Measurements from ENCODE around the gene PAX7.

The PAX7 gene

GRCh38 chr1:18711003-18711402 lies 80.4 kb downstream of the PAX7 start:
- no peak for DNase-seq

- DNase-seq, result no peak
Measured at GRCh38 chr1:18711536-18712251, 81.0 kb downstream of the PAX7 start.

GRCh38 chr1:18712252-18712600 lies 81.6 kb downstream of the PAX7 start:
- DNase-seq, result no peak

DNA sequence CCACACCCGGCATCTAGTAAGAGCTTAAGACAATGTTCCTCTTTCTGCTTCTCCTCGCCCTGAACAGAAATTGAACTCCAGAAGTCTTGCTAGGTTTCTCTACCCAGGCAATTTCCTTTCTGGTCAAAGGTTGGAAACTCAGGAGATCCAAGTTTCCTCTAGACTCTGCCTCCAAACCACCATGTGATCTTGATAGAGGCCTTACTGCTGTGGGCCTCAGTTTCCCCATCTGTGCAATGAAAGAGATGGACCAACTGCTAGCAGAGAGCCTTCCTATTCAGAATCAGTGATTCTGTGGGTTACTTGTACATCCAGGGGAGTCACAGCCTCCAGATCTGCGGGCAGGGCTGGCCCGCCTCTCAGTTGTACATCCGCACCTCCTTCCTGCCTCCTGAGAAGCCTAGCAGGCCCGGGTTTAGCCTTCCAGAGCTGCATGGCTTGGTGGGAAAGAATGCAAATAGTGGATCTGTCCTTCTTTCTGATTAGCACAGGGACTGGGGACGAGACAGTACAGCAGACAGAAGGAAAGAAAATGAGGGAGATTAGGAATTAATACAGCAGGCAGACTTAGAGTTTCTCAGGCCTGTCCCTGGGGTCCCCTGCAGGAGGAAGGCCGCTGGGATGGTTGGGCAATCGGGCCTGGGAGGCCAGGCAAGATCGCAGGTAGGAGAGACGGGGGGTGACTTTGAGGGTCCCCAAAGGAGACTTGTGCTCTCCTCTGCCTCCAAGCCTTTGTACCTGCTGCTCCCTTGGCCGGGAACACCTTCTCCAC lies 83.9 kb downstream of the PAX7 start:
- no peak for DNase-seq

GRCh38 chr1:18716112-18716784 lies 85.6 kb downstream of the PAX7 start:
- no peak for DNase-seq

DNA sequence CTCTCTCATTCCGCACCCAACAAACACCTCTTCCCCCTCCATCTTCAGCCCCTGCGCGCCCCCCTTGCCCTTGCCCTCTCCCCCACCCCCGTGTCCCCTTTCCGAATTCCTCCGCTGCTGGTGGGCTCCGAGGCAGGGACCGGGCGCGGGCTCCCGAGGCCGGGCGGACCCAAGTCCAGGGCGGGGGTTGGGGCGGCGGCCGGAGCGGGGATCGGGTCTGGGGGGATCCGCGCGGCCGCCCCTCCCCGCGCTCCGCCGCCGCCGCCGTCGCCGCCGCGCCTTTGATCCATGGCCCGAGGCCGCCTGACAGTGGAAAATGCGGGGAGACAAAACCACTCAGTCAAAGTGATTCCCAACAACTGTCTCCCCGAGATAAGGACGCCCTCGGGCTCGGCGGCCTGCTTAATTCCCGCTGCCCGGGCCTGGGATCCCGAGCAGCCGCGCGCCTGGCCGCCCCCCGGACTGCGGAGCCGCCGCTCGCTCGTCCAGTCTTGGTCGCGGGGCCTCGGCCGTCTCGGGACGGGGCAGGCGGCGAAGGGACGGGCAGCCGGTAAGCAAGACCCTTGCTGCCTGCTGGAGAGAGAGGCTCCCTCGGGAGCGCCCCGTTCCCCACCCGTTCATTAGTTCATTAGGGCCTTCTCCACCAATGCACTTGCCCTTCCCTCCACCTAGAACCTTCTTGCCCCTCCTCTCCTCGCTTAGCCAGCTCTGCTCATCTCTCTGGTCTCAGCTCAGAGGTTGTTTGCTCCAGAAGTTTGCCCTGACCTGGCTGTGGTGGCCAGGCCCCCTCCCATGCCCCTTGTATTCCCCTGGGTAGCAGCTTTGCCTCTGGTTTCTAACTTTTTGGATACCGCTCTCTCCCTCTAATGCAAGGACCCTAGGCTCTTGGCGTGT lies 86.4 kb downstream of the PAX7 start:
- DNase-seq, result no peak

- no peak for DNase-seq
Measured at GRCh38 chr1:18719786-18720451, 89.3 kb downstream of the PAX7 start.

- DNase-seq, result no peak
Measured at GRCh38 chr1:18721041-18721440, 90.4 kb downstream of the PAX7 start.

- no peak for DNase-seq
Measured at GRCh38 chr1:18721776-18722175, 91.1 kb downstream of the PAX7 start.

DNA sequence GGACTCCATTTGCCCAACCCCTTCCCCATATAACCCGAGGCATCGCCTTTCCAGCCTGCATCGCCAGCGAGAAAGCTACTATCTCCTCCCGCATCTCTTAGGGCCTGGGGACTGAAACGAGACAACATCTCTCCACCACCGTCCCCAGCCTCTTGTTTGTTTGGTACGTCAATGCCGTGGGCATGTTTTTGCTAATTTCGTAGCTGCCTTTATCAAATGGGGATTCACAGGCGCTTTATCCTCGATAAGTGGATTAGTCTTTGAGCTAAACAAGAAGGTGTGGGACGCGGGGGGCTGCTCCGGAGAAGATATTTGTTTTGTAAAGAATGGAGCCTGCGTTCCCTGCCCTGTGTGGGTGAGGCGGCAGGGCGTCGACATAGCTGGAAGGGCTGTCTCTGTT lies 91.6 kb downstream of the PAX7 start:
- no peak for DNase-seq

GRCh38 chr1:18723206-18723605 lies 92.6 kb downstream of the PAX7 start:
- DNase-seq, result no peak

GRCh38 chr1:18723701-18724411 lies 93.2 kb downstream of the PAX7 start:
- no peak for DNase-seq

DNA sequence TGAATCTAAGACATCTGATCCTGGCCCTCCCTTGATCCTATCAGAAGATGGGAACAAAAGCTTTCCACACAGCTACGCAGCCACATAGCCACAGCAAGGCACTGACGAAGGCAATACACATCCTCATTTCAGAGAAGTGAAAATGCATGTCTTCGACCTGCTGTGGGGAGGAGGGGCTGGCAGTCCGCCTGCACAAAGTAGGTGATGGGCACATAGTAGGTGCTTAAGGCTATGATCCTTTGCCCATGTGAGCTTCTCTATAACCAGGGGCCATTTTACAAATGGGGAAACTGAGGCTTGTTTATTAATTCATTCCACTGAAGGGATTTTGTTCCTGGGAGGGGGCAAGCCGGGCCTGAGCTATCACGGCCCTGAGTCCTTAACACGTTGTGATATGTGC lies 94.2 kb downstream of the PAX7 start:
- no peak for DNase-seq

- DNase-seq, result no peak
Measured at GRCh38 chr1:18725231-18725895, 94.7 kb downstream of the PAX7 start.

- DNase-seq, result no peak
Measured at GRCh38 chr1:18726368-18726767, 95.7 kb downstream of the PAX7 start.

DNA sequence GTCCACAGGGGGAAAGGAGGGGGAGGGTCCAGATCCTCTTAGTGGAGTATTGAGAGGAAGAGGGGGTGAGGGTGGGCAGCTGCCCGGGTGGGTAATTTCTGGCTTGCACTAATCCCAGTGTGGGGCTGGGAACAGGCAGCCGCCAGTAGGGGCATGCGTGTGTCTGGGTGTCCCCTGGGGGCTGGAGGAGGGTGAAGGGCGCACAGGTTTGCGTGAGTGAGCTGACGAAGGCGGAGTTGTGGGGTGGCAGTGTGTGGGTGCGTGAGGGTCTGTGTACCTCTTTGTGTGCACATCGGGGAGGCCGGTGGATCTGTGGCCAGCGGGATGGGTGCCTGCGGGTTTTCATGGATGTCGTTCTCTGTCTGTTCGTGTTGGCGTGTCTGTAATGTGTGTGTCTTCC lies 97.3 kb downstream of the PAX7 start:
- DNase-seq, result no peak

- no peak for DNase-seq
Measured at GRCh38 chr1:18730321-18730720, 99.7 kb downstream of the PAX7 start.

DNA sequence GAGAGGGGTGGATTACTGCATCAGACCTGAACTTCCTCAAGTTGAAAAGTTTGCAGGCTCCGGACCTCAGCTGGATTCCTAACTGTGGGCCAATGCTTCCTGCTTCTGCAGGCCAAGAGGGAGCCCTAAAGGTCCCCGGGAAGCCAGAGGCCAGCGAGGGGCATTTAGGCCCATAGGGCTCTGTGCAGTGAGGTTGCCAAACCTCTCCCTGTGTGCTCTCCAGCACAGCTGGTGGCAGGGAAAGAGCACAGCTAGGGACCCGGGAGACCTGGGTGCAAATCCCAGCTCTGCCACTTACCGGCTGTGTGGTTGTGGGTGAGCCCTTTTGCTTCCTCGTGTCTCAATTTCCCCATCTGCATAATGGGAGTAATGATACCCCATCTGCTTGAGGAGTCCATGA lies 100.5 kb downstream of the PAX7 start:
- DNase-seq, result no peak

GRCh38 chr1:18731591-18732235 lies 101.1 kb downstream of the PAX7 start:
- DNase-seq, result no peak

- DNase-seq, result no peak
Measured at GRCh38 chr1:18732686-18733085, 102.0 kb downstream of the PAX7 start.

- no peak for DNase-seq
Measured at GRCh38 chr1:18734001-18734400, 103.4 kb downstream of the PAX7 start.
